H9 (cell line): ENCODE data around the gene AMMECR1. TPM values are rescaled to one million over a fixed set of nuclear protein-coding genes. Genes with fewer than 3 reads are reported as not detected.

Experiments used
- DNase-seq: peaks from one replicate; pipeline ENCODE4 v3.0.0-alpha.2; 2017
- H2AFZ ChIP-seq: one replicate; pipeline ENCODE4 v1.6.1; 2013; ENCODE audit warnings: mild to moderate bottlenecking, low read length, control low read depth, moderate library complexity
- H2AK5ac ChIP-seq: 2 replicates; pipeline ENCODE4 v1.6.1; 2013; ENCODE audit warnings: low read length, control low read depth, mixed read lengths; ENCODE audit not compliant: insufficient read length
- H2BK120ac ChIP-seq: one replicate; pipeline ENCODE4 v1.6.1; 2013; ENCODE audit warnings: low read depth, mild to moderate bottlenecking, low read length, control low read depth, inconsistent platforms; ENCODE audit not compliant: poor library complexity, severe bottlenecking
- H2BK12ac ChIP-seq: 2 replicates; pipeline ENCODE4 v1.6.1; 2013; ENCODE audit warnings: low read length, control low read depth, mixed read lengths, low read depth; ENCODE audit not compliant: insufficient read length
- H2BK15ac ChIP-seq: 2 replicates; pipeline ENCODE4 v1.6.1; 2013; ENCODE audit warnings: low read depth, low read length, control low read depth
- H2BK20ac ChIP-seq: one replicate; pipeline ENCODE4 v1.6.1; 2013; ENCODE audit warnings: low read depth, mild to moderate bottlenecking, low read length, control low read depth, inconsistent platforms; ENCODE audit not compliant: poor library complexity, severe bottlenecking
- H2BK5ac ChIP-seq: 2 replicates; pipeline ENCODE4 v1.6.1; 2013; ENCODE audit warnings: low read length, control low read depth, mixed read lengths; ENCODE audit not compliant: insufficient read length
- H3K14ac ChIP-seq: 2 replicates; pipeline ENCODE4 v1.6.1; 2013; ENCODE audit warnings: low read length, control low read depth; ENCODE audit not compliant: insufficient read depth
- H3K18ac ChIP-seq: 2 replicates; pipeline ENCODE4 v1.6.1; 2013; ENCODE audit warnings: low read depth, mild to moderate bottlenecking, mixed read lengths, low read length, control low read depth; ENCODE audit not compliant: insufficient read length
- H3K23ac ChIP-seq: 2 replicates; pipeline ENCODE4 v1.6.1; 2013; ENCODE audit warnings: low read length, control low read depth, mixed read lengths, low read depth; ENCODE audit not compliant: insufficient read length
- H3K23me2 ChIP-seq: 2 replicates; pipeline ENCODE4 v1.6.1; 2013; ENCODE audit warnings: low read depth, mild to moderate bottlenecking, mixed read lengths, low read length, control low read depth; ENCODE audit not compliant: insufficient read length, poor library complexity, severe bottlenecking
- H3K27ac ChIP-seq: 2 replicates; pipeline ENCODE4 v1.5.1; 2013; ENCODE audit warnings: low read length, control low read depth, mixed read lengths, low read depth; ENCODE audit not compliant: insufficient read length
- H3K27me3 ChIP-seq: 2 replicates; pipeline ENCODE4 v1.6.1; 2013; ENCODE audit warnings: low read length, control low read depth, inconsistent platforms; ENCODE audit not compliant: insufficient read depth
- H3K4ac ChIP-seq: 2 replicates; pipeline ENCODE4 v1.6.1; 2013; ENCODE audit warnings: low read depth, mild to moderate bottlenecking, control low read depth, inconsistent platforms, low read length, moderate library complexity
- H3K4me1 ChIP-seq: 2 replicates; pipeline ENCODE4 v1.6.1; 2013; ENCODE audit warnings: low read length, control low read depth, inconsistent platforms; ENCODE audit not compliant: insufficient read depth
- H3K4me2 ChIP-seq: 2 replicates; pipeline ENCODE4 v1.6.1; 2013; ENCODE audit warnings: low read length, control low read depth, mixed read lengths; ENCODE audit not compliant: insufficient read length, insufficient read depth
- H3K56ac ChIP-seq: 2 replicates; pipeline ENCODE4 v1.6.1; 2013; ENCODE audit warnings: low read depth, mild to moderate bottlenecking, mixed read lengths, low read length, control low read depth; ENCODE audit not compliant: insufficient read length
- H3K79me1 ChIP-seq: 2 replicates; pipeline ENCODE4 v1.6.1; 2013; ENCODE audit warnings: low read depth, mild to moderate bottlenecking, moderate library complexity, low read length, control low read depth, inconsistent platforms; ENCODE audit not compliant: insufficient read depth, poor library complexity, severe bottlenecking
- H3K79me2 ChIP-seq: 2 replicates; pipeline ENCODE4 v1.6.1; 2013; ENCODE audit warnings: low read length, control low read depth, inconsistent platforms; ENCODE audit not compliant: insufficient read depth
- H3K9ac ChIP-seq: 2 replicates; pipeline ENCODE4 v1.6.1; 2013; ENCODE audit warnings: low read length, control low read depth, mixed read lengths; ENCODE audit not compliant: insufficient read length; ENCODE audit errors: extremely low read depth
- H3K9me3 ChIP-seq: one replicate; pipeline ENCODE4 v1.6.1; 2013; ENCODE audit warnings: low read depth, low read length, inconsistent platforms; ENCODE audit not compliant: control insufficient read depth
- H3T11ph ChIP-seq: one replicate; pipeline ENCODE4 v1.6.1; 2013; ENCODE audit warnings: mild to moderate bottlenecking, low read length, control low read depth, inconsistent platforms
- H4K20me1 ChIP-seq: one replicate; pipeline ENCODE4 v1.6.1; 2013; ENCODE audit not compliant: control insufficient read depth, insufficient read length, insufficient read depth
- H4K5ac ChIP-seq: 2 replicates; pipeline ENCODE4 v1.6.1; 2013; ENCODE audit warnings: low read depth, mild to moderate bottlenecking, mixed read lengths, low read length, control low read depth; ENCODE audit not compliant: insufficient read length
- H4K8ac ChIP-seq: replicated peaks from 2 replicates; pipeline ENCODE4 v1.6.1; 2013; ENCODE audit warnings: low read length, control low read depth, mixed read lengths, low read depth; ENCODE audit not compliant: insufficient read length
- H4K91ac ChIP-seq: 2 replicates; pipeline ENCODE4 v1.6.1; 2013; ENCODE audit warnings: low read depth, mild to moderate bottlenecking, moderate library complexity, mixed read lengths, low read length, control low read depth; ENCODE audit not compliant: insufficient read length
- H3K27ac Mint-ChIP-seq, 3 experiments: 2 replicates in 2 of 3; 3 replicates in 1 of 3; pipeline ENCODE4 v1.8.0; 2020 to 2021; ENCODE audit warnings: mixed read lengths in 3 of 3, mild to moderate bottlenecking in 1 of 3, moderate library complexity in 1 of 3
- H3K27me3 Mint-ChIP-seq: 2 replicates; pipeline ENCODE4 v1.8.0; 2021; ENCODE audit warnings: low read depth, mild to moderate bottlenecking, moderate library complexity, mixed read lengths
- H3K36me3 Mint-ChIP-seq, 3 experiments: 2 replicates in 2 of 3; 3 replicates in 1 of 3; pipeline ENCODE4 v1.8.0; 2020 to 2021; ENCODE audit warnings: low read depth in 3 of 3, mixed read lengths in 3 of 3; ENCODE audit not compliant: insufficient read depth in 1 of 3
- H3K4me1 Mint-ChIP-seq, 2 experiments: 2 replicates each; pipeline ENCODE4 v1.8.0; 2020; ENCODE audit warnings: mixed read lengths in 2 of 2
- H3K4me3 Mint-ChIP-seq, 2 experiments: 2 replicates in 1 of 2; 3 replicates in 1 of 2; pipeline ENCODE4 v1.8.0; 2020 to 2021; ENCODE audit warnings: mild to moderate bottlenecking in 2 of 2, mixed read lengths in 2 of 2, moderate library complexity in 1 of 2
- H3K9me3 Mint-ChIP-seq, 2 experiments: 2 replicates in 1 of 2; 3 replicates in 1 of 2; pipeline ENCODE4 v1.8.0; 2020; ENCODE audit warnings: mild to moderate bottlenecking in 2 of 2, mixed read lengths in 2 of 2, moderate library complexity in 1 of 2
- WGBS: extraction: QIAGEN DNeasy Blood & Tissue Kit; methylation state at CpG from one replicate; pipeline ENCODE4 v1.1.7; 2013; ENCODE audit warnings: missing lambda C conversion rate, low lambda C conversion rate, mixed read lengths; ENCODE audit not compliant: insufficient read length; ENCODE audit errors: extremely low coverage; 5-methylcytosine and 5-hydroxymethylcytosine counted together
- total RNA-seq: library from RNA; stranded (reverse); gene quantifications from 2 replicates; pipeline ENCODE4 v1.2.1, GENCODE V29; 2021
- TF ChIP-seq, protein P1 (sequence below): fragments of 200-600 bp; sonication (generic); conservative IDR thresholded peaks from 3 replicates; pipeline ENCODE4 v1.8.0; 2021; ENCODE audit warnings: antibody characterized with exemption, mild to moderate bottlenecking

AMMECR1 gene
- total RNA-seq, 1 experiment from 2014 or later: 28.5 TPM

DNA sequence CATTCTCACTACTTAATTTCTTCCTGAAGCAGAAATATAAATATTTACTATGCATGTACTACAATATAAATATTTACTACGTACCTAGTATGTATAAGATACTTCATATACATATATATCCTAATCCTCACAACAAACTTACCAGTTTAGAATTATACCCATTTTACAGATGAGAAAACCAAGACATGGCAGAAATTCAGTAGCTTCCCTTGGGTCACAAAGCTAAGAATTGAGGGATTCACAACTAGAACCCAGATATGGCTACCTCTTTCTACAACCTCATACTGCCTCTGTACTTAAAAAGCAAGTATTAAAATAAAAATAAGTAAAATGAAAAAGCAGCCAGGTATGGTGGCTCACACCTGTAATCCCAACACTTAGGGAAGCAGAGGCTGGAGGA, 65.9 kb downstream of the AMMECR1 start:
- Histone ChIP-seq H3K18ac (no peak overlapping the region), H2BK5ac (no peak overlapping the region), H3K27me3 (no peaks in the 10 kb centered on the region), H3K23ac (no peak overlapping the region), H3K9ac (no peak overlapping the region), H3K56ac (no peak overlapping the region), H3T11ph (no peak overlapping the region), H3K27ac (no peak overlapping the region), H4K5ac (no peak overlapping the region), H2AFZ (no peak overlapping the region), H4K20me1 (no peaks in the 10 kb centered on the region), H3K4ac (no peak overlapping the region), H4K91ac (no peak overlapping the region), H3K4me1 (peaks cover 4% of the 10 kb centered on the region), H2BK120ac (no peak overlapping the region), H2AK5ac (no peak overlapping the region), H2BK15ac (no peak overlapping the region), H3K23me2 (no peaks in the 10 kb centered on the region), H3K9me3 (no peaks in the 10 kb centered on the region), H3K4me2 (no peak overlapping the region), H2BK20ac (no peak overlapping the region), H4K8ac (no peak overlapping the region), H3K79me2 (peaks cover 2% of the 10 kb centered on the region; the same call in 1 of the 2 replicates), H3K14ac (no peak overlapping the region), H3K79me1 (no peaks in the 10 kb centered on the region), H2BK12ac (no peak overlapping the region)
- TF ChIP-seq, protein P1, sequence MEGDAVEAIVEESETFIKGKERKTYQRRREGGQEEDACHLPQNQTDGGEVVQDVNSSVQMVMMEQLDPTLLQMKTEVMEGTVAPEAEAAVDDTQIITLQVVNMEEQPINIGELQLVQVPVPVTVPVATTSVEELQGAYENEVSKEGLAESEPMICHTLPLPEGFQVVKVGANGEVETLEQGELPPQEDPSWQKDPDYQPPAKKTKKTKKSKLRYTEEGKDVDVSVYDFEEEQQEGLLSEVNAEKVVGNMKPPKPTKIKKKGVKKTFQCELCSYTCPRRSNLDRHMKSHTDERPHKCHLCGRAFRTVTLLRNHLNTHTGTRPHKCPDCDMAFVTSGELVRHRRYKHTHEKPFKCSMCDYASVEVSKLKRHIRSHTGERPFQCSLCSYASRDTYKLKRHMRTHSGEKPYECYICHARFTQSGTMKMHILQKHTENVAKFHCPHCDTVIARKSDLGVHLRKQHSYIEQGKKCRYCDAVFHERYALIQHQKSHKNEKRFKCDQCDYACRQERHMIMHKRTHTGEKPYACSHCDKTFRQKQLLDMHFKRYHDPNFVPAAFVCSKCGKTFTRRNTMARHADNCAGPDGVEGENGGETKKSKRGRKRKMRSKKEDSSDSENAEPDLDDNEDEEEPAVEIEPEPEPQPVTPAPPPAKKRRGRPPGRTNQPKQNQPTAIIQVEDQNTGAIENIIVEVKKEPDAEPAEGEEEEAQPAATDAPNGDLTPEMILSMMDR: no peak
- H3K4me1 Mint-ChIP-seq: peaks cover 27 to 30% of the 10 kb centered on the region in 2 experiments
- H3K36me3 Mint-ChIP-seq: peaks cover 0 to 4% (median 2%) of the 10 kb centered on the region in 3 experiments; a peak in 1 of 7 replicates
- no CpG with 5 or more reads among the region's 1 CpG for WGBS
- no peak for DNase-seq
- no peak overlapping the region for H3K4me3 Mint-ChIP-seq
- no peaks in the 10 kb centered on the region for H3K9me3 Mint-ChIP-seq
- H3K27ac Mint-ChIP-seq: no peak overlapping the region
- no peaks in the 10 kb centered on the region for H3K27me3 Mint-ChIP-seq
